GM19395 (cell line): ENCODE data around the gene PRR22.

Experiments used
- ATAC-seq: cut with Tn5 transposase; IDR thresholded peaks from one replicate; pipeline ENCODE4 v1.9.1; 2021; ENCODE audit warnings: mild to moderate bottlenecking, moderate library complexity; ENCODE audit not compliant: unreplicated experiment

PRR22 gene

GRCh38 chr19:5814123-5814851, 29.7 kb upstream of the PRR22 start:
- ATAC-seq = no peak

GRCh38 chr19:5811117-5811516, 26.6 kb upstream of the PRR22 start:
- no peak for ATAC-seq

- ATAC-seq = no peak
Measured at GRCh38 chr19:5809469-5809868, 24.9 kb upstream of the PRR22 start.

- no peak for ATAC-seq
Measured at GRCh38 chr19:5809053-5809452, 24.5 kb upstream of the PRR22 start.

- no peak for ATAC-seq
Measured at GRCh38 chr19:5808120-5808816, 23.7 kb upstream of the PRR22 start.

- no peak for ATAC-seq
Measured at GRCh38 chr19:5806905-5807304, 22.4 kb upstream of the PRR22 start.

GRCh38 chr19:5806133-5806489, 21.6 kb upstream of the PRR22 start:
- ATAC-seq = no peak

GRCh38 chr19:5805462-5806132, 21.1 kb upstream of the PRR22 start:
- no peak for ATAC-seq

- no peak for ATAC-seq
Measured at GRCh38 chr19:5804516-5805461, 20.2 kb upstream of the PRR22 start, which contains the start of gene NRTN. Gene NRTN, plus strand, starts transcription at chr19:5805067. Its CDS starts 19,099 bp downstream, at chr19:5824166.

- ATAC-seq = no peak
Measured at GRCh38 chr19:5803752-5804515, 19.4 kb upstream of the PRR22 start.

GRCh38 chr19:5803441-5803751, 18.9 kb upstream of the PRR22 start:
- no peak for ATAC-seq

GRCh38 chr19:5801796-5802619, 17.5 kb upstream of the PRR22 start:
- ATAC-seq = no peak

- ATAC-seq = no peak
Measured at GRCh38 chr19:5800361-5801270, 16.1 kb upstream of the PRR22 start.

GRCh38 chr19:5799247-5800241, 15.0 kb upstream of the PRR22 start:
- ATAC-seq = no peak

- no peak for ATAC-seq
Measured at GRCh38 chr19:5798244-5798643, 13.7 kb upstream of the PRR22 start.

- no peak for ATAC-seq
Measured at GRCh38 chr19:5795382-5795919, 10.9 kb upstream of the PRR22 start.

GRCh38 chr19:5793188-5793587, 8.6 kb upstream of the PRR22 start:
- no peak for ATAC-seq
